Stimulated activated CD4-positive, alpha-beta T cell treated with anti-CD3 and anti-CD28 coated beads, Interleukin-1b, Interleukin-23, amount 100 ng/mL, for 4 hours (primary cell): ENCODE results near the gene LATS1.
"Not testable (repeated sequence)": the region's sequence is repeated elsewhere in the genome, so short reads cannot be mapped to it uniquely, and the experiment has no call there.

ENCODE experiments used
- DNase-seq, 2 donors: peaks; one replicate each; pipeline ENCODE4 v3.0.0-alpha.2; 2020; ENCODE audit warnings: low read depth in 2 of 2

The LATS1 gene

GRCh38 chr6:149728499-149729234 lies 10.8 kb upstream of the LATS1 start:
- DNase-seq, result no peak

DNA sequence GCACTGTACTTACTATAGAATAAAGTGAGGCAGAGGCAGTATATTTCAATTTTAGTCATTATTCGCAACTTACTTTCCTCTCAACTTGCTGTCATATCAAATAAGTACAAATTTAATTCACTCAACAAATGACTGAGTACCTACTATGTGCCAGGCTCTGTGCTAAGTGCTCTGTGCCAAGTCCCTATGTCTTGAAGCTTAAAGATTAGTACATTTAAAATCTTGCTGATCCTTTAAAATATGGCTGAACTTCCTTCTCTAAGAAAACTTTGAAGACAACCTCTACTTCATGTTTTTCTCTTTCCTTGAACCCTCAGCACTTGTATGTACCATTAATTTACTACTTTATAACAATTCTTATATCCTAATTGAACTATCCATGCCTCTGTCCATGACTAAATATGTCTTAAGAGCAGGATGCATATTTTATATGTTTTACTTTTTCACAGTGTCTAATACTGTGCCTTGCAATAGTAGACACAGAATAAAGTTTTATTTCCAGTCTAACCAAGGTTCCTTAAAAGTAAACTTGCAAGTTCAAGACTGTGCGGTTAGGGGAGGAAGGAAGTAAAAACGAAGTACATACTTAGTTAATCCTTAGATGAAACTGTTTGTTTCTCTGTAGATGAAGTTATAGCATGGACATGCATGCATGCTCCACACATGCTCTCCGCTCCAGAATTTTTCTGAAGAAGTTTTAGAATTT lies 10.0 kb upstream of the LATS1 start:
- no peak for DNase-seq

DNA sequence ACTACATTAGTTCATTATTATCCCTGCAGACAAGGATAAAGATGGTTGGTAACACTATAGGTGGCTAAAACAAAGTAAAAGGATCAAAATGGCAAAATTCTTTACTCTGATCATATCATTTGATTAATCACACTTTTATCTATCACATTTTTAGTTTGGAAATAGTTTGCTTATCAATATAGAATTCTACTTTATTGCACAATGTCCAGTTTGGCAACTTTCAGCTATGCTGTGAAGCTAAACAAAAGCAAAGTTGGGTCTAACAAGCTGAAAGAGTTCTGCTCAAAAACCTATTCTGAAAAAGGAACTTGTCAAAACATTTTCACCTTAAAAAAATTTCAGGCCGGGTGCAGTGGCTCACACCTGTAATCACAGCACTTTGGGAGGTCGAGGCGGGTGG lies 7.9 kb upstream of the LATS1 start:
- no peak for DNase-seq

GRCh38 chr6:149723771-149724417 lies 6.0 kb upstream of the LATS1 start:
- peak; percentile 7 to 41 for DNase-seq

DNA sequence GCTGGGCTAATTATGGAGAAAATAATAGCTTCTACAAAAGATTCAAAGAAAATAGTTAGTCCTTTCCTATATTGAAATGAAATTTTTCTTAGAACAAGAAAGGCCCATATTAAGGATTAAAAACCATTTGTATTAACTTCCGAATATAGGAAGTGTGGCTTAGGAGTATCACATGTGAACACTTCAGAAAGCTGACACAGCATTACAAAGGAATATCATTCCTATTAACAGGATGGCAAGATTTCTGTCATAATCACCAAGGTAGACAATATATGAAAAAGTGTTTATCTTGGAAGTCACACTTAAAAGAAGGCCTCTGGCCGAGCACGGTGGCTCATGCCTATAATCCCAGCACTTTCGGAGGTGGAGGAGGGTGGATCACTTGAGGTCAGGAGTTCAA lies 5.4 kb upstream of the LATS1 start:
- no peak for DNase-seq

- DNase-seq, result no peak
These were observed 1.6 kb upstream of the LATS1 start for GRCh38 chr6:149719531-149719930.

- DNase-seq, result no peak
These were observed 680 bp downstream of the LATS1 start for GRCh38 chr6:149717255-149717587.

GRCh38 chr6:149716181-149716963 lies 1.5 kb downstream of the LATS1 start:
- DNase-seq, result no peak

DNA sequence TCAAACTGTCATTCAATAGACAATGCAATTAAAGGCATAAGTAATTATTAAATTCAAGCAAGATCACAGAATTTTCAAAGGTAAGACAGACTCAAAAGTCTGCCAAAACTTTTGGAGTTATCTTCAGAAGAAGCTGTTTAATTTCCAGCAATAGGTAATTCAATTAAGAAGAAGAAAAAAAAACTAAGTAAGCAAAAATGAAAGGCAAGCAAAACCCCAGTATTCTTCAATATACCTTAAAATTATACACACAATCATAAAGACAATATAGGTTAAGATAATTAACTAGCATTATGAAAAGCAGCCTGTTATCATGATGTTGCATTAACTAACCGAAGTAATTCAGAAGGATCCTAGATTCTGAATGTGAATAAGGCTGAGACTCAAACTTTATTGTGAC lies 3.5 kb downstream of the LATS1 start:
- DNase-seq, result no peak

DNA sequence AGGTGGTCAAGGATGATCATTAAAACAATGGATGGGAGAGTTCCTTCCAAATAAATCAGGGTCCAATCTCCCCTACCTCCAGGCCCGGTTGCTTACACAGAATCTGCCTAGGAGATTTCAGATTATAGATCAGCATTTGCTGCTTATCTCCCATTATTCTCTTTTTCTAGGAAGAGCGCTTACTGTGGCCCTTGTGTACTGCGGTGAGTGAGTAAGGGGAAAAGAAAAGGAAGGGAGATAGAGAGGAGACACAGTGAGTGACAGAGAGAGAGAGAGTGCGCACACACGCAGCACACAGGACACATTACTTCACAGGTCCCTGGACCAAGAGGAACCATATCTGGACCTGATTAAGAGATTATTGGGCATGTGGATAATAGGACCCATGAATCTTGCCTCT lies 6.2 kb downstream of the LATS1 start:
- DNase-seq, result no peak

DNA sequence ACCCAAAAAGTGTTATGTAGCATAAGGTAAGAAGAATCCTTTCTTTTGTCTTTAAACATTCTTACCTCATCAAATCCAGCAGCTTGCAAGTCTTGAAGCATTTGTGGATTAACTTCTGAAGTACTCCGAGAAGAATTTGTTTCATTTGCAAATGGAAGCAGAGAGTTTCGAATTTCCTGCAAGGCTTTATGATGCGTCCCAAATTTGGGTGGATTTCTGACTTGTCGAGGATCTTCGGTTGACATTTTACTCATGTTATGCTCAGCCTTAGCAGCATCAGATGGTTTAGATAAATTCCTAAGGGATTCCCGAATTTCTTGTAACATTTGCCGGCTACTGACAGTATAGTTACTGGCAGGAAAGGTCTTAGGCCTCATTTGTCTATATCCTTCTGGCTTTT lies 16.2 kb downstream of the LATS1 start:
- DNase-seq, result no peak

GRCh38 chr6:149699150-149699549 lies 18.8 kb downstream of the LATS1 start:
- no peak for DNase-seq

DNA sequence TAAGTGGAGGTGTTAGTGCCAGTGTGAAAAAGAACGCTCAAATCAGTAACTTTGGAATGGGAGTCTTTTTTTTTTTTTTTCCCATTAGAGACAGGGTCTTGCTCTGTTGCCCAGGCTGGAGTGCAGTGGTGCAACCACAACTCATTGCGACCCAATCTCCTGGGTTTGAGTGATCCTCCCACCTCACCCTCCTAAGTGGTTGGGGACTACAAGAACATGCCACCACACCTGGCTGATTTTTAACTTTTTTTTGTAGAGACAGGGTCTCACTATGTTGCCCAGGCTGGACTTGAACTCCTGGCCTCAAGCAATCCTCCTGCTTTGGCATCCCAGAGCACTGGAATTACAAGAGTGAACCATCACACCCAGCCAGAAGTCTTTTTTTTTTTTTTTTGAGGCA lies 19.7 kb downstream of the LATS1 start:
- no peak for DNase-seq

GRCh38 chr6:149696901-149697300 lies 21.0 kb downstream of the LATS1 start:
- no peak for DNase-seq

GRCh38 chr6:149694921-149695320 lies 23.0 kb downstream of the LATS1 start:
- DNase-seq, result no peak

GRCh38 chr6:149691201-149691600 lies 26.7 kb downstream of the LATS1 start:
- no peak for DNase-seq

- DNase-seq, result no peak
These were observed 31.7 kb downstream of the LATS1 start for GRCh38 chr6:149686230-149686629.

GRCh38 chr6:149683256-149683859 lies 34.5 kb downstream of the LATS1 start:
- DNase-seq, result no peak

DNA sequence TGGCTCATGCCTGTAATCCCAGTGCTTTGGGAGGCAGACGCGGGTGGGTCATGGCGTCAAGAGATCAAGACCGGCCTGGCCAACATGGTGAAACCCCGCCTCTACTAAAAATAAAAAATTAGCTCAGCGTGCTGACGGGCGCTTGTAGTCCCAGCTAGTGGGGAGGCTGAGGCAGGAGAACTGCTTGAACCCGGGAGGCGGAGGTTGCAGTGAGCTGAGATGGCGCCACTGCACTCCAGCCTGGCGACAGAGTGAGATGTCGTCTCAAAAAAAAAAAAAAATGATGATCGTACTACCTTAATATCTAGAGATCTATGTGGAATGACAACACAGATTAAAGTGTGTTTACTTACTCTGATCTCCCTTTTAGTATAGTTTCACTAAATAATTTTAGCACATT lies 36.1 kb downstream of the LATS1 start:
- DNase-seq, result not testable (repeated sequence)

DNA sequence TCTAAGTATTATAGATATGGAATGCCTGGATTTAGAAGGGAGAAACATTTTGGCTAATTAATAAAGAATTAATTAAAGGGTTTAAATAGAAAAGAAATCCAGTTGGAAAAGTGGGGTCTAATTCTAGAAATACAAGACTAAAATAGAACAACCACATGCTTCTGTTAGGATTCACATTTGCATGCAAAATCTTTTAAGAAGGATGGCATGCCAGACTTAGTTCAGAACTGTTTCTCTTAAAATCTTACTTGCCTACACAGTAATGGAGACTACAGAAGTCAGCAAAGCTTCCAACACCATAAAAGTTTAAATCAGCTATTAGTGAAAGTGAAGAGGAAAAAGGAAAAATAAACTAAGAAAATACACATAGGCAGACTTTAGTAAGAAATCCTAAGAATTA lies 36.7 kb downstream of the LATS1 start:
- DNase-seq, result no peak

DNA sequence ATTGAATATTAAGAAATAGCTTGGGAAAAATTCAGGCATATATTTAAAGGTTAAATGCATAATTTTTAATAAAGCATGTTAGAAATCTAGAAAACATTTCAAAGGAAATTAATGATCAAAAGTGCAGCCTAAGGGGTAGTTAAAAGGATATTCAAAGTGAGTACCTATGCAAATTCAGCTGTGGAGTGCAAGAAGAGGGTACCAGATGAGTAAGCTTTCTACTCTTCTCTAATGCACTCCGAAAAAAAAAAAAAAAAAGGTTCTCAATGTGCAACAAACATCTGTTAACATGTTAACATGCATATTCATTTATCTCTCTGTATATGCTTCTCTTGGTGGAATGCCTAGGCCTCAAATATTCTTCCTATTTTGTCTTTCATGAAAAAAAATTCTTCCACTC lies 37.4 kb downstream of the LATS1 start:
- DNase-seq, result no peak

DNA sequence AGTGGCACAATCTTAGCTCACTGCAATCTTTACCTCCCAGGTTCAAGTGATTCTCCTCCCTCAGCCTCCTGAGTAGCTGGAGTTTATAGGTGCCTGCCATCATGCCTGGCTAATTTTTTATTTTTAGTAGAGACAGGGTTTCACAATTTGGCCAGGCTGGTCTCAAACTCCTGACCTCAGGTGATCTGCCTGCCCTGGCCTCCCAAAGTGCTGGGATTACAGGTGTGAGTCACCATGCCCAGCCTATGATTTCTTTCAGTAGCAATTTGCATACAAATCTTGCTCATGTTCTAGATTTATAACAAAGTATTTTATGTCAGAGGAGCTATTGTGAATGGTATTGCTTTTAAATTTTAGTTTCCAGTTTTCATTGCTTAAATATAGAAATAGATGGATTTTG lies 45.6 kb downstream of the LATS1 start:
- DNase-seq, result not testable (repeated sequence)
